T-helper 1 cell (primary cell): ENCODE data around the gene SPOCK2.

Experiments used
- DNase-seq, 5 donors: peaks; one replicate each; pipeline ENCODE4 v3.0.0-alpha.2; 2012 to 2020

SPOCK2 gene

GRCh38 chr10:72069751-72070526 lies 18.4 kb downstream of the SPOCK2 start:
- no peak for DNase-seq

GRCh38 chr10:72068901-72069446 lies 19.4 kb downstream of the SPOCK2 start:
- no peak for DNase-seq

- DNase-seq = no peak
These were observed 20.1 kb downstream of the SPOCK2 start for GRCh38 chr10:72068126-72068765.

GRCh38 chr10:72067463-72068125 lies 20.8 kb downstream of the SPOCK2 start:
- DNase-seq = no peak

GRCh38 chr10:72066318-72067284 lies 21.8 kb downstream of the SPOCK2 start:
- no peak for DNase-seq

- DNase-seq = no peak
These were observed 22.8 kb downstream of the SPOCK2 start for GRCh38 chr10:72065439-72066025.

- no peak for DNase-seq
These were observed 24.5 kb downstream of the SPOCK2 start for GRCh38 chr10:72063703-72064391.

GRCh38 chr10:72062832-72063702 lies 25.3 kb downstream of the SPOCK2 start:
- no peak for DNase-seq

GRCh38 chr10:72062382-72062781 lies 26.0 kb downstream of the SPOCK2 start:
- no peak for DNase-seq

- DNase-seq = no peak
These were observed 26.4 kb downstream of the SPOCK2 start for GRCh38 chr10:72061930-72062329.

- no peak for DNase-seq
These were observed 26.9 kb downstream of the SPOCK2 start for GRCh38 chr10:72061491-72061890.

GRCh38 chr10:72059843-72060822 lies 28.2 kb downstream of the SPOCK2 start:
- no peak for DNase-seq

- no peak for DNase-seq
These were observed 29.1 kb downstream of the SPOCK2 start for GRCh38 chr10:72058989-72059842.

- no peak for DNase-seq
These were observed 29.9 kb downstream of the SPOCK2 start for GRCh38 chr10:72058347-72058898.

GRCh38 chr10:72056932-72057751 lies 31.2 kb downstream of the SPOCK2 start:
- no peak for DNase-seq

GRCh38 chr10:72056113-72056512 lies 32.2 kb downstream of the SPOCK2 start:
- DNase-seq = no peak

GRCh38 chr10:72053690-72054089 lies 34.7 kb downstream of the SPOCK2 start:
- no peak for DNase-seq
